ENCODE data around the gene ATRNL1. TPM values are rescaled to one million over a fixed set of nuclear protein-coding genes. Genes with fewer than 3 reads are reported as not detected.

Gene ATRNL1
- total RNA-seq, 1 experiment from 2014 or later, result 1.3 TPM

DNA sequence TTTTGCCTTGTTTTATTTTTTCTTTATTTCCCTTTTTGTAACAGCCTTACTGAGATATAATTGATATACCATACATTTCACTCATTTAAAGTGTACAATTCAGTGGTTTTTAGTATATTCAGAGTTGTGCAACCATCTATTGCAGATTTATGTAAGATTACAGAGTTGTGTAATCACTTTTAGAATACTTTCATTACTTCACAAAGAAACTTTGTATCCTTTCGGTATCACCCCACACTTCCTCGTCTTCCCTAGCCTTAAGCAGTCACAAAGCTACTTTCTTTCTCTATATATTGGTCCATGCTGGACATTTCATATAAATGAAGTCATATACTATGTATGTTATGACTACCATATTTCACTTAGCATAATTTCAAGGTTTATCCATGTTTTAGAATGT, 74.6 kb downstream of the ATRNL1 start:
- ChIA-PET CTCF (no interaction called here), RAD21 (ENCODE audit: low non-redundant PET in 1 of 2, low total read pairs in 2 of 2, uncharacterized antibody in 2 of 2, unreplicated experiment in 2 of 2) (no interaction called here), POLR2A (no interaction called here)
- no peaks in the 10 kb centered on the region for H3K9me2 ChIP-seq (ENCODE audit: insufficient read depth)
- H3K9me3 ChIP-seq (ENCODE audit: control insufficient read depth in 1 of 2, insufficient read depth in 1 of 2, low read depth in 1 of 2, low read length in 2 of 2), result no peaks in the 10 kb centered on the region
- H3K36me3 ChIP-seq (ENCODE audit: control insufficient read depth in 1 of 2, insufficient read depth in 2 of 2, low read length in 2 of 2), result no peaks in the 10 kb centered on the region
- H2AFZ ChIP-seq (ENCODE audit: low read depth, low read length, poor library complexity, severe bottlenecking), result no peak overlapping the region
- H3K9ac ChIP-seq (ENCODE audit: low read length), result no peak overlapping the region
- no peaks in the 10 kb centered on the region for H4K20me1 ChIP-seq (ENCODE audit: insufficient read depth)
- H3K4me1 ChIP-seq (ENCODE audit: control insufficient read depth in 1 of 2, insufficient read depth in 2 of 2, low read length in 2 of 2), result no peaks in the 10 kb centered on the region
- TF ChIP-seq SIN3A (IDR thresholded peaks at IDR 0.05; ENCODE audit: low read depth) (no peak), EGR1 (IDR thresholded peaks at IDR 0.05; ENCODE audit: low read depth) (no peak), ZNF274 (IDR thresholded peaks at IDR 0.05; ENCODE audit: low read depth, low read length) (no peak), ZFX (IDR thresholded peaks at IDR 0.05) (no peak), FOSL1 (IDR thresholded peaks at IDR 0.05; ENCODE audit: low read depth) (no peak), TCF7L2 (IDR thresholded peaks at IDR 0.05; ENCODE audit: borderline replicate concordance, extremely low read depth, insufficient read depth, insufficient read length) (no peak), POLR2A (IDR thresholded peaks at IDR 0.05; ENCODE audit: borderline replicate concordance, extremely low read depth, insufficient read depth, insufficient read length) (no peak), RAD21 (IDR thresholded peaks at IDR 0.05; ENCODE audit: low read depth) (no peak), POLR2AphosphoS5 (IDR thresholded peaks at IDR 0.05; ENCODE audit: low read depth, low read length) (no peak), SRF (IDR thresholded peaks at IDR 0.05; ENCODE audit: low read depth) (no peak), EZH2phosphoT487 (IDR thresholded peaks at IDR 0.05; ENCODE audit: borderline replicate concordance) (no peak), EZH2 (IDR thresholded peaks at IDR 0.05) (no peak), CBX3 (IDR thresholded peaks at IDR 0.05; ENCODE audit: low read depth) (no peak), CEBPB (IDR thresholded peaks at IDR 0.05; ENCODE audit: low read depth) (no peak)
- TF ChIP-seq, protein P1, sequence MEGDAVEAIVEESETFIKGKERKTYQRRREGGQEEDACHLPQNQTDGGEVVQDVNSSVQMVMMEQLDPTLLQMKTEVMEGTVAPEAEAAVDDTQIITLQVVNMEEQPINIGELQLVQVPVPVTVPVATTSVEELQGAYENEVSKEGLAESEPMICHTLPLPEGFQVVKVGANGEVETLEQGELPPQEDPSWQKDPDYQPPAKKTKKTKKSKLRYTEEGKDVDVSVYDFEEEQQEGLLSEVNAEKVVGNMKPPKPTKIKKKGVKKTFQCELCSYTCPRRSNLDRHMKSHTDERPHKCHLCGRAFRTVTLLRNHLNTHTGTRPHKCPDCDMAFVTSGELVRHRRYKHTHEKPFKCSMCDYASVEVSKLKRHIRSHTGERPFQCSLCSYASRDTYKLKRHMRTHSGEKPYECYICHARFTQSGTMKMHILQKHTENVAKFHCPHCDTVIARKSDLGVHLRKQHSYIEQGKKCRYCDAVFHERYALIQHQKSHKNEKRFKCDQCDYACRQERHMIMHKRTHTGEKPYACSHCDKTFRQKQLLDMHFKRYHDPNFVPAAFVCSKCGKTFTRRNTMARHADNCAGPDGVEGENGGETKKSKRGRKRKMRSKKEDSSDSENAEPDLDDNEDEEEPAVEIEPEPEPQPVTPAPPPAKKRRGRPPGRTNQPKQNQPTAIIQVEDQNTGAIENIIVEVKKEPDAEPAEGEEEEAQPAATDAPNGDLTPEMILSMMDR (IDR thresholded peaks at IDR 0.05 in 2 of 3, conservative IDR thresholded peaks at IDR 0.05 in 1 of 3; ENCODE audit: borderline replicate concordance in 1 of 3, insufficient read depth in 1 of 3, low read depth in 2 of 3, low read length in 2 of 3), result no peak
- TF ChIP-seq, protein P2, sequence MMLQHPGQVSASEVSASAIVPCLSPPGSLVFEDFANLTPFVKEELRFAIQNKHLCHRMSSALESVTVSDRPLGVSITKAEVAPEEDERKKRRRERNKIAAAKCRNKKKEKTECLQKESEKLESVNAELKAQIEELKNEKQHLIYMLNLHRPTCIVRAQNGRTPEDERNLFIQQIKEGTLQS (IDR thresholded peaks at IDR 0.05), result no peak
- TF ChIP-seq, protein P3, sequence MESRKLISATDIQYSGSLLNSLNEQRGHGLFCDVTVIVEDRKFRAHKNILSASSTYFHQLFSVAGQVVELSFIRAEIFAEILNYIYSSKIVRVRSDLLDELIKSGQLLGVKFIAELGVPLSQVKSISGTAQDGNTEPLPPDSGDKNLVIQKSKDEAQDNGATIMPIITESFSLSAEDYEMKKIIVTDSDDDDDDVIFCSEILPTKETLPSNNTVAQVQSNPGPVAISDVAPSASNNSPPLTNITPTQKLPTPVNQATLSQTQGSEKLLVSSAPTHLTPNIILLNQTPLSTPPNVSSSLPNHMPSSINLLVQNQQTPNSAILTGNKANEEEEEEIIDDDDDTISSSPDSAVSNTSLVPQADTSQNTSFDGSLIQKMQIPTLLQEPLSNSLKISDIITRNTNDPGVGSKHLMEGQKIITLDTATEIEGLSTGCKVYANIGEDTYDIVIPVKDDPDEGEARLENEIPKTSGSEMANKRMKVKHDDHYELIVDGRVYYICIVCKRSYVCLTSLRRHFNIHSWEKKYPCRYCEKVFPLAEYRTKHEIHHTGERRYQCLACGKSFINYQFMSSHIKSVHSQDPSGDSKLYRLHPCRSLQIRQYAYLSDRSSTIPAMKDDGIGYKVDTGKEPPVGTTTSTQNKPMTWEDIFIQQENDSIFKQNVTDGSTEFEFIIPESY (IDR thresholded peaks at IDR 0.05; ENCODE audit: extremely low read depth, insufficient replicate concordance, low read length), result no peak
- TF ChIP-seq, protein P4, sequence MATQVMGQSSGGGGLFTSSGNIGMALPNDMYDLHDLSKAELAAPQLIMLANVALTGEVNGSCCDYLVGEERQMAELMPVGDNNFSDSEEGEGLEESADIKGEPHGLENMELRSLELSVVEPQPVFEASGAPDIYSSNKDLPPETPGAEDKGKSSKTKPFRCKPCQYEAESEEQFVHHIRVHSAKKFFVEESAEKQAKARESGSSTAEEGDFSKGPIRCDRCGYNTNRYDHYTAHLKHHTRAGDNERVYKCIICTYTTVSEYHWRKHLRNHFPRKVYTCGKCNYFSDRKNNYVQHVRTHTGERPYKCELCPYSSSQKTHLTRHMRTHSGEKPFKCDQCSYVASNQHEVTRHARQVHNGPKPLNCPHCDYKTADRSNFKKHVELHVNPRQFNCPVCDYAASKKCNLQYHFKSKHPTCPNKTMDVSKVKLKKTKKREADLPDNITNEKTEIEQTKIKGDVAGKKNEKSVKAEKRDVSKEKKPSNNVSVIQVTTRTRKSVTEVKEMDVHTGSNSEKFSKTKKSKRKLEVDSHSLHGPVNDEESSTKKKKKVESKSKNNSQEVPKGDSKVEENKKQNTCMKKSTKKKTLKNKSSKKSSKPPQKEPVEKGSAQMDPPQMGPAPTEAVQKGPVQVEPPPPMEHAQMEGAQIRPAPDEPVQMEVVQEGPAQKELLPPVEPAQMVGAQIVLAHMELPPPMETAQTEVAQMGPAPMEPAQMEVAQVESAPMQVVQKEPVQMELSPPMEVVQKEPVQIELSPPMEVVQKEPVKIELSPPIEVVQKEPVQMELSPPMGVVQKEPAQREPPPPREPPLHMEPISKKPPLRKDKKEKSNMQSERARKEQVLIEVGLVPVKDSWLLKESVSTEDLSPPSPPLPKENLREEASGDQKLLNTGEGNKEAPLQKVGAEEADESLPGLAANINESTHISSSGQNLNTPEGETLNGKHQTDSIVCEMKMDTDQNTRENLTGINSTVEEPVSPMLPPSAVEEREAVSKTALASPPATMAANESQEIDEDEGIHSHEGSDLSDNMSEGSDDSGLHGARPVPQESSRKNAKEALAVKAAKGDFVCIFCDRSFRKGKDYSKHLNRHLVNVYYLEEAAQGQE (IDR thresholded peaks at IDR 0.05; ENCODE audit: low read depth), result no peak
- TF ChIP-seq, protein P5, sequence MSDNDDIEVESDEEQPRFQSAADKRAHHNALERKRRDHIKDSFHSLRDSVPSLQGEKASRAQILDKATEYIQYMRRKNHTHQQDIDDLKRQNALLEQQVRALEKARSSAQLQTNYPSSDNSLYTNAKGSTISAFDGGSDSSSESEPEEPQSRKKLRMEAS (IDR thresholded peaks at IDR 0.05), result no peak
- no peaks in the 10 kb centered on the region for H3K79me2 ChIP-seq (ENCODE audit: insufficient read depth, low read length)
- H3K4me2 ChIP-seq (ENCODE audit: low read length), result no peak overlapping the region
- DNase-seq (ENCODE audit: low read depth, low spot score) (no peak), ATAC-seq (no peak)
- H3K27ac ChIP-seq (ENCODE audit: low read depth, low read length), result no peak overlapping the region
- no peak overlapping the region for H3K4me3 ChIP-seq (replicated peaks in 1 of 2; ENCODE audit: low read depth in 1 of 2, low read length in 2 of 2)
- intact Hi-C loops (cut with micrococcal nuclease), result no loop called here
- no TSS peak for BruUV-seq (replicated peaks)
- H3K27me3 ChIP-seq (ENCODE audit: insufficient read depth, low read length), result no peaks in the 10 kb centered on the region
